Endometrium (tissue), 2 donors: ENCODE data around the gene SYAP1.
"Not testable (repeated sequence)": the region's sequence is repeated elsewhere in the genome, so short reads cannot be mapped to it uniquely, and the experiment has no call there.

Source experiments
- FAIRE-seq: peaks from 2 replicates; lab custom pipeline; 2012; peaks lifted over from hg19 to GRCh38; lab: Jason Lieb, UNC
- donor health status: control.
- donor health status: control.

SYAP1 gene, protein sequence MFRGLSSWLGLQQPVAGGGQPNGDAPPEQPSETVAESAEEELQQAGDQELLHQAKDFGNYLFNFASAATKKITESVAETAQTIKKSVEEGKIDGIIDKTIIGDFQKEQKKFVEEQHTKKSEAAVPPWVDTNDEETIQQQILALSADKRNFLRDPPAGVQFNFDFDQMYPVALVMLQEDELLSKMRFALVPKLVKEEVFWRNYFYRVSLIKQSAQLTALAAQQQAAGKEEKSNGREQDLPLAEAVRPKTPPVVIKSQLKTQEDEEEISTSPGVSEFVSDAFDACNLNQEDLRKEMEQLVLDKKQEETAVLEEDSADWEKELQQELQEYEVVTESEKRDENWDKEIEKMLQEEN

DNA sequence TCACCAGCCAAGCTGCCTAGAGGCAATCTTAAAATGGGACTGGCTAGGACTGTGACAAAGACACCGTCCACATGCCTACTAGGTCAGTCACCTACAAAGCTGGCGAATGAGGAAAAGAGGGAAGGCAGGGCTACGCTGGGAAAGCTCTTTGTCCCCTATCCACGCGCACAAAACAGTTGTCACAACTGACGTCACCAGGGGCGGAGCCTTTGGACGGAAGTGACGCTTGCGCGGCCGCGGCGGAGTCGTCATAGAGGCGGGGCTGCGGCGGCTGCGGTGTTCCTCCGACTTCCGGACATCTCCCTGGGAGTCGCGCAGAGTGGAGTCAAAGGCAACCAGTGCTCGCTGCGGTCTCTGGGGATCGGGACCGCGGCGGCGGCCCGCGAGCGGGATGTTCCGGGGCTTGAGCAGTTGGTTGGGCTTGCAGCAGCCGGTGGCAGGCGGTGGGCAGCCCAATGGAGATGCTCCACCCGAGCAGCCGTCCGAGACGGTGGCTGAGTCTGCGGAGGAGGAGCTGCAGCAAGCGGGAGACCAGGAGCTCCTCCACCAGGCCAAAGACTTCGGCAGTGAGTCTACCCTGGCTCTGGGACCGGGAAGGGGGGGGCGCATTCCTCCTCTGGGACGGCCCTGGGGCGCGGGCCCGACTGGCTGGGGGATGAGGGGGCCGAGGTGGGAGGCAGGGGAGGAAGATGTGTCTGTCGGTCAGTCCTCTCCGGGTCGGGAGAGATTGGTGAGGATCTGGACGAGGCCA lies at the start of gene SYAP1:
Gene SYAP1, plus strand, starts transcription at position 279 of the 751 bp plus-strand sequence. Its CDS starts 113 bp downstream, at position 392.
- peak; percentile 95 for FAIRE-seq

DNA sequence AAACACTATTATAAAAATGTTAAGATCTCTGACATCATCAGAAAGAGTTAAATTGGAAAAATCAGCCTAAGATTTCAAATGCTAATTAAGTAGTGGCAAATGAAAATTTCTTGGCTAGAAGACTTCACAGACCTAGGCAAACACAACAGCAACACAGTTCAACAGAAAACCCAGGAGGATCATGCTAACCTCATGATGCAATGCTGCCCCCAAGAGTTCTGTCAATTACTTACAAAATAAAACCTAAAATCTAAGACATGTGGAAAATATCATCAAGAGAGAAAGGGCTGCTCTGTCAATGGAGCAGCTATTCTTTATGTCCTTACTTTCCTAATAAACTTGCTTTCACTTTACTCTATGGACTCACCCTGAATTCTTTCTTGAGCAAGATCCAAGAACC lies 48.4 kb upstream of the SYAP1 start:
- peak; percentile 79 for FAIRE-seq

DNA sequence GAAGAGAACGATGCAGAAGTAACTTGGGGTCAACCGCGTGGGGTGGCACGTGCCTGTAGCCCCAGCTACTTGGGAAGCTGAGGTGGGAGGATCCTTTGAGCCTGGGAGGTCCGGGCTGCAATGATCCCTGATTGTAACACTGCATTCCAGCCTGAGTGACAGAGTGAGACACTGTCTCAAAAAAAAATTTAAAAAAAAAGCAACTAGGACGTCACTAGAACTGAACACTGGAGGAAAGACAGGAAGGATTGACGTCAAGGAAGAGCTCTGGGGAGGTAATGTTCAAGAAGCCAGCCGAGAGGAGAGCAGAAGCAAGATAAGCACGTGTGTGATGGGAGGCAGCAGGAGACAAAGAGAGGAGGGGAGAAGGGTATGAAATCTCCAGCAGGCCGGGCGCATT lies 40.7 kb upstream of the SYAP1 start:
- no peak for FAIRE-seq

DNA sequence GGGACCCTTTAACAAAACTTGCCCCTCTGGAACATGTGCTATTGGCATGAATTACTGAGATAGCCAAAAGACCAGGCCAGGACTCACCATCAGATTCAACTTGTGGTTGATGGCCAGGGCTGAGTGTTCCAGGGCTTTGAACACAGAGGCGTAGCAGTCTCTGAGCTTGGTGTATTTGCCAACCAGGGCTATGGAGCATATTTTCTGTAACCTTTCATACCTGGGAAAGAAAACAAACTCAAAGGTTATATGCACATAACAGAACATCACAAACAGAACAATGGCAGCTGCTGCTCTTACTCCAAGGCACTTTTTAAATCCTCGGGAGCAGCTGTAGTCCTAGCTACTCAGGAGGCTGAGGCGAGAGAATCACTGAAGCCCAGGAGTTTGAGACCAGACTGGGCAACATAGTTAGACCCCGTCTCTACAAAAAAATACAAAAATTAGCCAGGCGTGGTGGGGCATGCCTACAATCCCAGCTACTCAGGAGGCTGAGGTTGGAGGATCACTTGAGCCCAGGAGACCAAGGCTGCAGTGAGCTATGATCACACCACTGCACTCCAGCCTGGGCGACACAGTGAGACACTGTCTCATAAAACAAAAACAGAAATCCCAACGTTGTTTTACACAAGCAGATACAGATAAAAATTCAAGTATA lies 36.3 kb upstream of the SYAP1 start:
- FAIRE-seq: no peak

DNA sequence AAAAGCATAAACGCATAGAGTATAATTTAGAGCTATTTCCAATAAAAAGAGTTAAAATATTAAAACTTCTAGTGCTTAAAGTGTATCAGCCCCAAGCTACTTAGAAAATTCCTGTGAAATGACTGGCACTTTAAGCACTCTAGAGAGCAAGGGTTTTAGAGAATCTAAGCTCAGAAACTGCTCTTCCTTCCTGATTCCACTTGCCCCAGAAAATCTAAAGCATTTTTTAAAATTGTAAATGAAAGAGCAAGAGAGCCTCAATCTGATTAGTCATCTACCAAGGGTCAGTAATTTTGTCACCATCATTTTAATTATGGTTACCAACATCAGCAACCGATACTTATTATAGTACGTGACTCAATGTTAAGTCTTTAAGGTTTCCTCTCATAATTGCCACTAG lies 31.9 kb upstream of the SYAP1 start:
- FAIRE-seq: no peak

DNA sequence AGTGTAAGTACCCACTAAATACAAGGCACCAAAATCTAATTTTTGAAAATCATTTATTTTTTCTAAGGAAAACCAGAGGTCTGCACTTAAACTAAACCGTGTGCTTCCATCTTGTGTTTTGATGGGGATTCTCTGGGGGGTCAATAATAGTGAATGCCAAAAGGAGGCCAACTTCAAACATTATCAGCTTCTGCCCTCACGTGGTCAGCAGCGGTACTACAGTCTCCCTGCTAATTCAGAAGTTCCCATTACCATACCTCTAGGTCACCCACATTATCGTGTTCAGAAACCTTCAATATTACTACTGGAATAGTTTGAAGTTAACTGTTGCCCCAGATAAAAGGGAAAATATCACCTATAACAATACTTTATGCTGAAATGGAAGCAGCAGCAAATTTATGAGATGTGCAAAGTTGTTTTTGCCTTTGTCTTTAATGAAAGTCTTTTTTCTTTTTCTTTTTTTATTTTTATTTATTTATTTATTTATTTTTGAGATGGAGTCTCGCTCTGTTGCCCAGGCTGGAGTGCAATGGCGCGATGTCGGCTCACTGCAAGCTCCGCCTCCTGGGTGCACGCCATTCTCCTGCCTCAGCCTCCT lies 24.2 kb upstream of the SYAP1 start:
- FAIRE-seq: no peak

DNA sequence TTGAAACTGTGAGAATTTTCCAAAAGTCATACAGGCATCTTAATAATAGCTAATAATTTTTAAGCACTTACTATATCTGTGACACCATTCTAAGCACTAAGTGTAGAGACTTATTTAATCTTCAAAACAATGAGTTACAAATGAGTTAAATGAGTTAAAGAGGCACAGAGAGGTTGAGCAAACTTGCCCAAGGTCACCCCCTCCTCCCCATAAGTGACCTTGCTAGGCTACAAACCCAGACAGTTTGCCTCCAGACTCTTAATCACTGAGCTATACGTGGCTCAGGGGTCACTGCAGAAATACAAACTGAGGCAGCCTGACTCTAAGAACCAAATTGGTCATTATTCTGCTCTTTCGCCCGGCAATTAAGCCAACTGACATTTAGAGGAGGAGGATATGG lies 22.5 kb upstream of the SYAP1 start:
- FAIRE-seq: no peak

DNA sequence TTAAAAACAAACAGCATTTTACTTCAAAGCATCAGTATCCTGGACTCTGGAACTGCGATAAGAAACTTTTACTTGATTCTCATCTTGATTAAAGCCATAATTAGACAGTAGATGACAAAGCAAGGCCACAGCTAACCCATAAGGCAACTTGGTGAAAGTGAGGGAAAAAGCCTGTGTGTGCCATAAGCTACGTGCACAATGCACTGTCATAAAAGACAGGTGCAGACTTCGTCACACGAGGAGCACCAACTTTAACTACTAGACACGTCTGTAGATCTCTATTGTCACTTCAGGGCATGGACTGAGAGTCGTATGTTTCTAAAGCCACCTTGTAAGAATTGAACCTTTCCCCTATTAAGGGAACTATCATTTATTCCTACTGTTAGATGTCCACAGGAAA lies 20.0 kb upstream of the SYAP1 start:
- FAIRE-seq: no peak

DNA sequence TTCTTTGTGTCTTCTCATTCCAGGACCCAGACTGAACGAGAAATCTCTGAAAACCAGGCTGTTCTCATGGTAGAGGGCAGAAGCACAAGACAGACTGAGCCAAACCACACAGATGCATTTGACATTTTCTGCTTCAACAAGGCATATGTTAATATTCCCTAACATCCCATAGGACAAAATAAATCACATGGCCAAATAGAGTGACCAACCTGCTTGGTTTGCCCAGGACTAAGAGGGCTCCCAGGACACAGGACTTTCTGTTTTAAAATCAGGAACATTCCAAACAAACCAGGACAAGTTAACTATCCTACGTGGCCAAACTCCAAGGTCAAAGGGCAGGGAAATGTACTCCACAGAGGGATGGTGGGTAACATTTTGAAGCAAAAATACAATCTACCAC lies 18.7 kb upstream of the SYAP1 start:
- no peak for FAIRE-seq

DNA sequence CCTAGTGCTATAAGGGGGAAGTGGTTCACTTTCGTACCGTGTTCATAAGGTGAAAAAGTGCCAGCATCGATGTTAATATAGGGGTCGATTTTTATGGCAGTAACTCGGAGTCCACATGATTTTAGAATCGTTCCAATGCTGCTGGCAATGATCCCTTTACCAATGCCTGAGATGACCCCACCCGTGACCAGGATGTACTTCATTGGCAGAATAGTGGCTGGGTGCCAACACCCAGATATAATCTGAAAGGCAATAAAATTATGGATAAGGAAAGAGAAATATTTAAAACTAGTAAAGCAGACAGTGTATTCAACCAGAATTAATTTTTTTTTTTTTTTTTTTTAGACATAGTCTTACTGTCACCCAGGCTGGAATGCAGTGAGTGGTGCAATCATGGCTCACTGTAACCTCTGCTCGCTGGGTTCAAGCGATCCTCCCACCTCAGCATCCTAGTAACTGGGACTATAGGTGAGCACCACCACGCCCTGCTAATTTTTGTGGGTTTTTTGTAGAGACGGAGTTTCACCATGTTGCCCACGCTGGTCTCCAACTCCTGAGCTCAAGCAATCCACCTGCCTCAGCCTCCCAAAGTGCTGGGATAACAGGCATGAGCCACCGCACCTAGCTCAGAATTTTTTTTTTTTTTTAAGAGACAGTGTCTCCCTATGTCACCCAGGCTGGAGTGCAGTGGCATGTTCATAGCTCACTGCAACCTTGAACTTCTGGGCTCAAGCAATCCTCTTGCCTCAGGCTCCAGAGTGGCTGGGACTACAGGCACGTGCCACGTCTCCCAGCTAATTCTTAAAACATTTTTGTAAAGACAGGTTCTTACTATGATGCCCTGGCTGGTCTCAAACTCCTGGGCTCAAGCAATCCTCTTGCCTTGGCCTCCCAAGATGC lies 16.5 kb upstream of the SYAP1 start:
- no peak for FAIRE-seq

DNA sequence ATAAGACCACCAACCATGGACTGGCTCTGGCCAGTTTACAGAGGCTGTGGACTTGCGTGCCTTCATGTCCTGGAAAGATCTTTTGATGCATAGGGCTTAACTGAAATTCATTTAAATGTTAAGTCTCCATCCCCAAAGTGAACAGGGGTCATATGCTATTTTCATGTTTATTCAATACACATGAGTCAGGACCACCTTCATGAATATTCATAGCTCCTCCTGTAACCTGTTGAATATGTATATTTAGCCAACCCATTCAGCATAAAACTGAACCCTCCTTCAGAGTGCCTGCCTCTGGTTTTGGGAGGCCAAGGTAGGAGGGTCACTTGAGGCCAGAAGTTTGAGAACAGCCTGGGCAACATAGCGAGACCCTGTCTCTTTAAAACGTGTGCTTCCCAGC lies 14.0 kb upstream of the SYAP1 start:
- no peak for FAIRE-seq

DNA sequence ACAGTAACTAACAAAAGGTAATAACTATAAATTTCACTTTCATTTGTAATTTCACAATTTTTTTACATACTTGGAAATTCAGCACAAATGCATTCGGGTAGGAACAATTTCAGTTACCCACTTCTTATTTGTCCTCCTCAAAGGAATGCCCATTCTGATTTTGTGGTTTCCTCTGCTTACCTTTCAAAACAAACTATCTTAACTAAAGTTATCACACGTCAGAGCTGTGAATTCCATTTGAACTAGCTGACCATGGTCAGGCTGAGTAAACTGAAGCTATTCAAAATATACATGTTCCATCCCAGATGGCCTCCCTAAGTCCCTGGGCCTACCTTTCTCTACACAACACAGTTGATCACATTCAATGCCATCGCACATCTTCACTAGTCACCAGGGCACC lies 11.4 kb upstream of the SYAP1 start:
- no peak for FAIRE-seq

DNA sequence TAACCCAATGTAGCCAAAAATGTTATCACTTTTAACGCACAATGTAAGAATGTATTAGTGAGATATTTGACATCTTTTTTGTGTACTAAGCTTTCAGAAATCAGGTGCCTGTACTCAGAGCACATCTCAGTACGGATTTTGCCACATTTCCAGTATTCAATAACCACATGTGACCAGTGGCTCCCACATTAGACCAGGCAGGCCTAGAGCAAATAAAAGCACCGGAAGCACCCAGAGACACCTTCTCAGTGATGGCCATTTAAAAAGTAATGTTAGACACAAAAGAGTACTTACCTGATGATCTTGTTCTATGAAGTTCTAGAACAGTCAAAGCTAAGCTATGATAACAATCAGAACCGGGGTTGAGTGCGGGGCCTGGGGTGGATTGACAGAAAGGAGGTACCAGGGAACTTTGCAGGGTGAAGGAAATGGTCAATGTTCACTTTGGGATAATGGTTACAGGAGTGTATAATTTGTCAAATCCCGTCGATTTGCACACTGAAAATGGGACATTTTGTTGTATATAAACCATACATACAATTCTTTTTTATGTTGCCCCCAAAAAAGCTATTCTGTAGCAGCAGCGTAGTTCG lies 8.1 kb upstream of the SYAP1 start:
- no peak for FAIRE-seq

DNA sequence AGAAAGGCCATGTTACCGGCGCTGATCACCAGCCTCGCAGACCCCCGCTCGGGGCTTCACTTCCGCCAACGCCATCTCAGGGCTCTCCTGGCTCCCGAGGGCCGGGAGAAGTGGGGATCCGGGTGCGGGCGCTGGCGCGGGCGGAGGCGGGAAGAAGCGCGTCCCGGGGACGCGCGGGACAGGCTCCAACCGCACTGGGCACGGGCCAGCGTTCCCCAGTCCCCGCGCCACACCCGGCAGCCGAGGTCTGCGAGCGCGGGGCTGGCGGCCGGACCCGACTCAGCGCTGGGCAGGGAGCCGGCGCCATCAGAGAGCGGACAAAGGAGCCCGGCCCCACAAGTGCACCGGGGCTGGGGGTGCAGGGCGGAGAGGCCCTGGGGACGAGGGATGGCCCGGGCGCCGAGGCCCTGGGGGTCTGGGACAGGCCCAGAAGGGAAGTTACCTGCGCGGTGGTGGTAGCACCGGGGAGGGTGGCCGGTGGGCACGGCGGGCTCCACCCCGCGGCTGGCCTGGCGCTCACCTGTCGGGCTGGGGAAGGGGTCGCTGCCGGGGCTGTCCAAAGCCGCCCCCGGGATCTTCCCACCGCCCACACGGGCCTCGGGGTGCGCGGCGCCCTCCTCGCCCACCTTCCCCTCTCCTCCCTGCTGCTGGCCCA lies 7.4 kb upstream of the SYAP1 start:
- no peak for FAIRE-seq

DNA sequence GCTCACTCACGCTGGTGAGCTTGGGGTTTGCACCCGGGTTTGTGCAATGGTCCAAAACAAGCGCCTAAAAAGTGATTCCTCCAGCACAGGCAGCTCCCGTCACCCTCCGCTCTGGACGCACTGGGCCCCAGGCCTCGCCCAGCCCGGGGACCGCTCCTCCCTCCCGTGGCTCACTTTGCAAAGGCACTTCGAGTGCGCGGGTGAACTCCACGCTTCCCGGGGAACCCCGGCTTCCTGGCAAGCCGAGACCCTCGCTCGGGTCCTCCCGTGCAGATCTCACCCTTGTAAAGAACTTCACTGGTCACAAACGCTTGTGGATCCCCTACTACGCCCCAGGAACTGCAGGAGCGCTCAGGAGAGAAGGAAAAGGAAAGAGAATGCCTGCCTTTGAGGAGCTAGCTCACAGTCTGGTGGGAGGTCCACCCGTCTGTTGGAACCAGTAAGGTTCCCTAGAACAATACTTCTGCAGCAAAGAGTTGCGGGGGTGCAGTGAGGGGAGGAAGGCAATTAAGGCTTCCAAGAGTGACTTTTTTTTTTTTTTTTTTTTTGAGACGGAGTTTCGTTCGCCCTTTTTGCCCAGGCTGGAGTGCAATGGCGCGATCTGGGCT lies 6.8 kb upstream of the SYAP1 start, which contains the start of gene CTPS2:
Gene CTPS2, minus strand, starts transcription at position 122 of the 608 bp plus-strand sequence. CDS start 9,767 bp downstream, outside the sequence.
- FAIRE-seq: no peak

DNA sequence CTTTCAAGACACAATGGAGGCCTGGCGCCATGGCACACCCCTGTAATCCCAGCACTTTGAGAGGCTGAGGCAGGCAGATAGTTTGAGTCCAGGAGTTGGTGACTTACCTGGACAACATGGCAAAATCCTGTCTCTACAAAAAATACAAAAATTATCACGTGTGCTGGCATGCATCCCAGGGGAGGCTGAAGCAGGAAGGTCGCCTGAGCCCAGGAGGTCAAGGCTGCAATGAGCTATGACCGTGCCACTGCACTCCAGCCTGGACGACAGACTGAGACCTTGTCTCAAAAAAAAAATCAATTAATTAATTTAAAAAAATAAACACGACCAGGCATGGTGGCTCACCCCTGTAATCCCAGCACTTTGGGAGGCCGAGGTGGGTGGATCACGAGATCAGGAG lies 4.9 kb upstream of the SYAP1 start:
- no peak for FAIRE-seq

DNA sequence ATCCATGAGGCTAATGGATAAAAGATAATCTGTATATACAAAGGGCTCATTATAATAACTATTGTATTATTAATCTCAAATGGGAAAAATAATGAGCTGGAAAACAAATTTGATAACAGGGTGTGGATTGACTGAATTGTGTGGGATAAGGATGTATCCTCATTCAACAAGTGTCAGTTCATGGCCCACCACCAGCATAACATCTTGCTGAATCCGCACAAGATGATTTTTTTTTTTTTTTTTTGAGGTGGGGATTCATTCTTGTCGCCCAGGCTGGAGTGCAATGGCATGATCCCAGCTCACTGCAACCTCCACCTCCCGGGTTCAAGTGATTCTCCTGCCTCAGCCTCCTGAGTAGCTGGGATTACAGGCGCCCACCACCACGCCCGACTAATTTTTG lies 3.8 kb upstream of the SYAP1 start:
- not testable (repeated sequence) for FAIRE-seq

DNA sequence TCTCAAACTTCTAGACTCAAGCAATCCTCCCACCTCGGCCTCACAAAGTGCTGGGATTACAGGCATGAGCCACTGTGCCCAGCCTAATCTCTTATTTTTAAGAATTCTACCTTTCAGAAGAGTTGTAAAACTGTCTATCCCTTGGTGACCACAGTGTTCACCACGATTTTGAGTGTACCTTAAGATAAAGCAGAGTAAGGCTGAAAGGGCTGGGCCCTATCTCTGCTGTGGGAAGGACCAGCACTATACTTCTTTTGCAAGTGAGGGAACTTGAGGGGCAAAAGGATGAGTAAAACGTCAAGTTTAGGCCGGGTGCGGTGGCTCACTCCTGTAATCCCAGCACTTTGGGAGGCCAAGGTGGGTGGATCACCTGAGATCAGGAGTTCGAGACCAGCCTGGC lies 3.0 kb upstream of the SYAP1 start:
- FAIRE-seq: not testable (repeated sequence)

DNA sequence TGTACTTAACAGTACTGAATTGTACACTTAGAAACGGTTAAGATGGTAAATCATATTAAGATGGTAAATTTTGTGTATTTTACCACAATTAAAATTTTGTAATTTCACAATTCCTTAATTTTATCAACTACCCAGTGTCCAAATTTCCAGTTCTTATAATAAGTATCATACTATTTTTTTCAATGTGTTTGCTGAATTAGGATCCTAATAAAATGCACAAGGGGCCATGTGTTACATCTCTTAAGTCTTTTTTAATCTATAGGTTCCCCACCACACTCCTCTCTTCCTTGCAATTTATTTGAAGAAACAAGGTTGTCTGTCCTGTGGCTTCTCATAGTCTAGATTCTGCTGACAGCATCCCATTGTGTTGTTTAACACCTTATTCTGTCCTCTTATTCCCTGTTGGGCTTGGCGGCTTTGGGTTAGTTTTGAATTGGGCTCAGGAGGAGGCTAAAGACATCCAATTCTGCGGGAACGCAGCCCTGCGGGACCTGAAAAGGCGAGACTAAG lies 533 bp upstream of the SYAP1 start:
- no peak for FAIRE-seq

DNA sequence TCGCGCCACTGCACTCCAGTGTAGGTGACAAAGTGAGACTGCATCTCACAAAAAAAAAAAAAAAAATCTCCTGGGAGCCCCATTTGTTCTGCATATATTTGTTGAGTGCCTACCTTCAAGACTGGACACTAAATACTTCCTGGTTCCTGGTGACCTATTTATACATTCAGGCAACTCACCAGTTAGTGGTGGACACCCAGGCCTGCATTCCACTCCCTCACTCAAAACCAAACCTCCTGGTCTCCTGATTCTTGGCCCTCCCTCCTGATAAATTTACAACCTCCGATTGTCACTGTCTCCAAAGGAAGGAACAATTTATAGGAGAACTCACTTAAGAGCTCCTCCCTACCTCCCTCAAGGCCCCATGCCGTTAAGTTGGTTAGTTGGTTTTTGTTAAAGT lies 3.1 kb downstream of the SYAP1 start:
- no peak for FAIRE-seq
